Kidney epithelial cell (primary cell): ENCODE measurements around the gene KLK5. TPM values are rescaled to one million over a fixed set of nuclear protein-coding genes. Genes with fewer than 3 reads are reported as not detected.
"Not testable (repeated sequence)": the region's sequence is repeated elsewhere in the genome, so short reads cannot be mapped to it uniquely, and the experiment has no call there.

Experiments used
- DNase-seq: peaks from one replicate; pipeline ENCODE4 v3.0.0-alpha.2; 2010; ENCODE audit warnings: low read depth
- H3K27me3 ChIP-seq: 2 replicates; pipeline ENCODE4 v1.6.0; 2011; ENCODE audit warnings: low read length; ENCODE audit not compliant: control insufficient read depth, insufficient read depth
- H3K36me3 ChIP-seq: 2 replicates; pipeline ENCODE4 v1.5.1; 2011; ENCODE audit warnings: low read length; ENCODE audit not compliant: control insufficient read depth, insufficient read depth
- H3K4me3 ChIP-seq: 2 replicates; pipeline ENCODE4 v1.5.1; 2011; ENCODE audit warnings: low read depth, mild to moderate bottlenecking, control low read depth, low read length
- CTCF ChIP-seq: IDR thresholded peaks from 2 replicates; pipeline ENCODE4 v1.5.1; 2011; ENCODE audit warnings: mild to moderate bottlenecking, moderate library complexity, low read length, control low read depth, inconsistent platforms; ENCODE audit not compliant: insufficient read depth, poor library complexity, severe bottlenecking
- total RNA-seq: library from RNA; depleted of rRNA; stranded (reverse); fragments of >200 nt; gene quantifications from 2 replicates; pipeline ENCODE4 v1.2.3, GENCODE V29; 2015

The KLK5 gene
- total RNA-seq, 1 donor from 2014 or later: 11.3 TPM

- Histone ChIP-seq H3K4me3 (no peak overlapping the region), H3K27me3 (peaks cover 3% of the 10 kb centered on the region), H3K36me3 (no peaks in the 10 kb centered on the region)
- DNase-seq: no peak
- no peak for TF ChIP-seq CTCF
These were observed 45.2 kb upstream of the KLK5 start for GRCh38 chr19:50998061-50998460.

- no peaks in the 10 kb centered on the region for H3K36me3 ChIP-seq
- TF ChIP-seq CTCF: no peak
- no peak overlapping the region for H3K4me3 ChIP-seq
- DNase-seq: no peak
- H3K27me3 ChIP-seq: no peaks in the 10 kb centered on the region
These were observed 41.3 kb upstream of the KLK5 start for GRCh38 chr19:50994129-50994528.

GRCh38 chr19:50992666-50993035 is 39.8 kb upstream of the KLK5 start:
- Histone ChIP-seq H3K4me3 (no peak overlapping the region), H3K36me3 (no peaks in the 10 kb centered on the region), H3K27me3 (no peaks in the 10 kb centered on the region)
- TF ChIP-seq CTCF: no peak
- DNase-seq: no peak

- not testable (repeated sequence) for H3K27me3 ChIP-seq, H3K36me3 ChIP-seq, DNase-seq, H3K4me3 ChIP-seq
These were observed 31.6 kb upstream of the KLK5 start for GRCh38 chr19:50984416-50984815.

GRCh38 chr19:50983625-50984292 is 30.9 kb upstream of the KLK5 start, which contains the start of gene KLK7:
KLK7 (minus strand) TSS chr19:50983917; CDS start chr19:50982399, 1,518 bp downstream.
- Histone ChIP-seq H3K36me3 (no peaks in the 10 kb centered on the region), H3K4me3 (peak within 1 kb of the TSS; percentile 5), H3K27me3 (peaks cover 2% of the 10 kb centered on the region)
- DNase-seq: no peak
- no peak for TF ChIP-seq CTCF

- no peaks in the 10 kb centered on the region for H3K36me3 ChIP-seq
- H3K4me3 ChIP-seq: no peak overlapping the region
- peaks cover 2% of the 10 kb centered on the region for H3K27me3 ChIP-seq
- no peak for TF ChIP-seq CTCF
- no peak for DNase-seq
These were observed 29.3 kb upstream of the KLK5 start for GRCh38 chr19:50982186-50982585.
